Activated T-helper 1 cell treated with anti-CD3 and anti-CD28 coated beads, Interleukin-12 subunit alpha, Interleukin-12 subunit beta, Interleukin-2, Interleukin-4 antibody, amounts not matched to agents 30 ng/mL and 10 ng/mL and 1 ng/mL, durations not matched to agents 14 hours and 24 hours and 36 hours (primary cell): ENCODE measurements around the gene ANAPC15. TPM values are rescaled to one million over a fixed set of nuclear protein-coding genes. Genes with fewer than 3 reads are reported as not detected.
A peak's percentile ranks its signal among the peaks of the same experiment; 100 is the strongest.

Experiments used
- DNase-seq: peaks from one replicate; pipeline ENCODE4 v3.0.0; 2021; ENCODE audit warnings: low spot score
- H3K27ac Mint-ChIP-seq: one replicate; pipeline ENCODE4 v1.8.0; 2021; ENCODE audit warnings: mild to moderate bottlenecking, mixed read lengths
- H3K27me3 Mint-ChIP-seq: one replicate; pipeline ENCODE4 v1.8.0; 2022; ENCODE audit warnings: mild to moderate bottlenecking, moderate library complexity, mixed read lengths; ENCODE audit not compliant: insufficient read depth
- H3K36me3 Mint-ChIP-seq: one replicate; pipeline ENCODE4 v1.8.0; 2021; ENCODE audit warnings: low read depth, mixed read lengths
- H3K4me1 Mint-ChIP-seq: one replicate; pipeline ENCODE4 v1.8.0; 2021; ENCODE audit warnings: low read depth, mixed read lengths
- H3K4me3 Mint-ChIP-seq: one replicate; pipeline ENCODE4 v1.8.0; 2021; ENCODE audit warnings: mild to moderate bottlenecking, moderate library complexity, mixed read lengths
- H3K9me3 Mint-ChIP-seq: one replicate; pipeline ENCODE4 v1.8.0; 2021; ENCODE audit warnings: mixed read lengths
- intact Hi-C: fragments of 100-400 bp; cut with micrococcal nuclease; formaldehyde crosslinking; loops from one replicate; pipeline ENCODE4 v1.15.1; 2024
- total RNA-seq: library from RNA; stranded (reverse); gene quantifications from 2 replicates; pipeline ENCODE4 v1.2.3, GENCODE V29; 2022

ANAPC15 gene
- total RNA-seq, 1 donor from 2014 or later = 49.4 TPM

GRCh38 chr11:72119198-72119597 lies 6.7 kb upstream of the ANAPC15 start:
- Mint-ChIP-seq H3K9me3 (no peaks in the 10 kb centered on the region), H3K4me3 (no peak overlapping the region), H3K27me3 (peaks cover 2% of the 10 kb centered on the region), H3K36me3 (peaks cover under 1% of the 10 kb centered on the region), H3K4me1 (no peaks in the 10 kb centered on the region), H3K27ac (no peak overlapping the region)
- DNase-seq = no peak
- intact Hi-C loops = no loop called here

GRCh38 chr11:72116019-72116755 lies 3.7 kb upstream of the ANAPC15 start:
- H3K27ac Mint-ChIP-seq = no peak overlapping the region
- H3K27me3 Mint-ChIP-seq = peaks cover 2% of the 10 kb centered on the region
- intact Hi-C loops = no loop called here
- H3K4me3 Mint-ChIP-seq = no peak overlapping the region
- H3K9me3 Mint-ChIP-seq = peaks cover 5% of the 10 kb centered on the region
- peaks cover 20% of the 10 kb centered on the region for H3K4me1 Mint-ChIP-seq
- DNase-seq = no peak
- no peaks in the 10 kb centered on the region for H3K36me3 Mint-ChIP-seq

GRCh38 chr11:72114570-72114969 lies 2.1 kb upstream of the ANAPC15 start:
- Mint-ChIP-seq H3K4me3 (no peak overlapping the region), H3K36me3 (peaks cover 6% of the 10 kb centered on the region), H3K4me1 (peaks cover 28% of the 10 kb centered on the region), H3K27me3 (peaks cover 2% of the 10 kb centered on the region), H3K9me3 (peaks cover 5% of the 10 kb centered on the region), H3K27ac (no peak overlapping the region)
- no peak for DNase-seq
- intact Hi-C loops = no loop called here

GRCh38 chr11:72112978-72113808 lies 698 bp upstream of the ANAPC15 start:
- DNase-seq = no peak
- peaks cover 28% of the 10 kb centered on the region for H3K4me1 Mint-ChIP-seq
- no peaks in the 10 kb centered on the region for H3K27me3 Mint-ChIP-seq
- peaks cover 5% of the 10 kb centered on the region for H3K9me3 Mint-ChIP-seq
- H3K27ac Mint-ChIP-seq = peak overlapping the region; percentile 98
- peaks cover 6% of the 10 kb centered on the region for H3K36me3 Mint-ChIP-seq
- intact Hi-C loops = loop anchor here (1.0 kb wide), 9 partner anchors 10 to 555 kb away; partner anchors contain the start of genes CLPB, LAMTOR1, LRRC51 and NUMA1
- H3K4me3 Mint-ChIP-seq = peak overlapping the region; percentile 90

GRCh38 chr11:72111300-72112142 lies 974 bp downstream of the ANAPC15 start:
- Mint-ChIP-seq H3K9me3 (peaks cover 5% of the 10 kb centered on the region), H3K4me1 (peaks cover 28% of the 10 kb centered on the region), H3K36me3 (peaks cover 6% of the 10 kb centered on the region), H3K27me3 (no peaks in the 10 kb centered on the region), H3K27ac (peak overlapping the region; percentile 98), H3K4me3 (peak overlapping the region; percentile 90)
- no peak for DNase-seq
- intact Hi-C loops = loop anchor here (1.0 kb wide), 9 partner anchors 8 to 557 kb away; partner anchors contain the start of genes CLPB, LAMTOR1, LRRC51 and NUMA1

GRCh38 chr11:72105888-72106287 lies 6.6 kb downstream of the ANAPC15 start, which contains the start of gene TOMT:
TOMT (plus strand) TSS chr11:72105924; CDS start chr11:72105952, 28 bp downstream.
- Mint-ChIP-seq H3K27ac (no peak within 1 kb of the TSS), H3K27me3 (no peaks in the 10 kb centered on the region), H3K9me3 (no peaks in the 10 kb centered on the region), H3K36me3 (peaks cover 11% of the 10 kb centered on the region), H3K4me3 (no peak within 1 kb of the TSS), H3K4me1 (peaks cover 37% of the 10 kb centered on the region)
- intact Hi-C loops = loop anchor here (10.0 kb wide), 1 partner anchor 709 kb away; the partner anchor contains the start of gene ATG16L2
- no peak for DNase-seq

GRCh38 chr11:72103754-72104167 lies 8.7 kb downstream of the ANAPC15 start:
- H3K36me3 Mint-ChIP-seq = peaks cover 14% of the 10 kb centered on the region
- no peaks in the 10 kb centered on the region for H3K27me3 Mint-ChIP-seq
- H3K4me1 Mint-ChIP-seq = peaks cover 41% of the 10 kb centered on the region
- H3K4me3 Mint-ChIP-seq = peak overlapping the region; percentile 95
- peak overlapping the region; percentile 87 for H3K27ac Mint-ChIP-seq
- no peak for DNase-seq
- no peaks in the 10 kb centered on the region for H3K9me3 Mint-ChIP-seq
- intact Hi-C loops = loop anchor here (1.0 to 10.0 kb wide), 8 partner anchors 9 to 711 kb away; partner anchors contain the start of genes ANAPC15, ATG16L2, CLPB and LRRC51

GRCh38 chr11:72102946-72103753 lies 9.3 kb downstream of the ANAPC15 start, which contains the start of gene LAMTOR1:
LAMTOR1 (minus strand) TSS chr11:72103297; CDS start chr11:72103224, 73 bp downstream.
- DNase-seq = peak; percentile 97
- no peaks in the 10 kb centered on the region for H3K9me3 Mint-ChIP-seq
- intact Hi-C loops = loop anchor here (1.0 to 10.0 kb wide), 8 partner anchors 9 to 712 kb away; partner anchors contain the start of genes ANAPC15, ATG16L2, CLPB and LRRC51
- peaks cover 41% of the 10 kb centered on the region for H3K4me1 Mint-ChIP-seq
- H3K27me3 Mint-ChIP-seq = no peaks in the 10 kb centered on the region
- H3K4me3 Mint-ChIP-seq = peak within 1 kb of the TSS; percentile 95
- H3K36me3 Mint-ChIP-seq = peaks cover 14% of the 10 kb centered on the region
- peak within 1 kb of the TSS; percentile 87 for H3K27ac Mint-ChIP-seq

- no peak for DNase-seq
- peaks cover 41% of the 10 kb centered on the region for H3K4me1 Mint-ChIP-seq
- peak overlapping the region; percentile 87 for H3K27ac Mint-ChIP-seq
- intact Hi-C loops = loop anchor here (2.0 to 10.0 kb wide), 3 partner anchors 174 to 712 kb away; partner anchors contain the start of genes ATG16L2, CLPB, RNF121 and XNDC1N
- H3K9me3 Mint-ChIP-seq = no peaks in the 10 kb centered on the region
- H3K36me3 Mint-ChIP-seq = peaks cover 14% of the 10 kb centered on the region
- no peaks in the 10 kb centered on the region for H3K27me3 Mint-ChIP-seq
- H3K4me3 Mint-ChIP-seq = peak overlapping the region; percentile 95
Observed at GRCh38 chr11:72102631-72102945, 9.9 kb downstream of the ANAPC15 start.

GRCh38 chr11:72102162-72102561 lies 10.3 kb downstream of the ANAPC15 start:
- Mint-ChIP-seq H3K27ac (peak overlapping the region; percentile 87), H3K36me3 (peaks cover 15% of the 10 kb centered on the region), H3K9me3 (no peaks in the 10 kb centered on the region), H3K4me1 (peaks cover 41% of the 10 kb centered on the region), H3K27me3 (no peaks in the 10 kb centered on the region), H3K4me3 (peak overlapping the region; percentile 95)
- DNase-seq = no peak
- intact Hi-C loops = loop anchor here (2.0 to 10.0 kb wide), 3 partner anchors 173 to 713 kb away; partner anchors contain the start of genes ATG16L2, CLPB, RNF121 and XNDC1N

GRCh38 chr11:72100462-72100861 lies 12.0 kb downstream of the ANAPC15 start:
- Mint-ChIP-seq H3K4me1 (peaks cover 41% of the 10 kb centered on the region), H3K36me3 (peaks cover 19% of the 10 kb centered on the region), H3K27ac (peak overlapping the region; percentile 15), H3K27me3 (no peaks in the 10 kb centered on the region), H3K4me3 (no peak overlapping the region), H3K9me3 (no peaks in the 10 kb centered on the region)
- no peak for DNase-seq
- intact Hi-C loops = loop anchor here (10.0 kb wide), 1 partner anchor 714 kb away; the partner anchor contains the start of gene ATG16L2
